A204.1 (cell line): ENCODE measurements around the gene ST3GAL4.

Experiments used
- FAIRE-seq: peaks from 2 replicates; lab custom pipeline; 2012; peaks lifted over from hg19 to GRCh38; lab: Jason Lieb, UNC

The ST3GAL4 gene

GRCh38 chr11:126426820-126427749 lies 71.6 kb downstream of the ST3GAL4 start:
- FAIRE-seq: no peak

GRCh38 chr11:126430581-126431335 lies 75.3 kb downstream of the ST3GAL4 start:
- no peak for FAIRE-seq

GRCh38 chr11:126431401-126432064 lies 76.0 kb downstream of the ST3GAL4 start:
- FAIRE-seq: no peak

- no peak for FAIRE-seq
These were observed 76.6 kb downstream of the ST3GAL4 start for GRCh38 chr11:126432065-126432461.

GRCh38 chr11:126432525-126432924 lies 77.0 kb downstream of the ST3GAL4 start:
- no peak for FAIRE-seq

GRCh38 chr11:126433244-126433846 lies 77.9 kb downstream of the ST3GAL4 start:
- FAIRE-seq: no peak

- no peak for FAIRE-seq
These were observed 78.8 kb downstream of the ST3GAL4 start for GRCh38 chr11:126433989-126434949.

- no peak for FAIRE-seq
These were observed 79.5 kb downstream of the ST3GAL4 start for GRCh38 chr11:126434950-126435335.

GRCh38 chr11:126436209-126436755 lies 80.8 kb downstream of the ST3GAL4 start:
- no peak for FAIRE-seq

- FAIRE-seq: no peak
These were observed 82.2 kb downstream of the ST3GAL4 start for GRCh38 chr11:126437731-126438130.

- FAIRE-seq: no peak
These were observed 82.8 kb downstream of the ST3GAL4 start for GRCh38 chr11:126438272-126438671.

- FAIRE-seq: no peak
These were observed 83.2 kb downstream of the ST3GAL4 start for GRCh38 chr11:126438691-126439090.

GRCh38 chr11:126440276-126440675 lies 84.8 kb downstream of the ST3GAL4 start:
- no peak for FAIRE-seq

- no peak for FAIRE-seq
These were observed 85.5 kb downstream of the ST3GAL4 start for GRCh38 chr11:126440792-126441514.

- no peak for FAIRE-seq
These were observed 87.6 kb downstream of the ST3GAL4 start for GRCh38 chr11:126443120-126443519.

GRCh38 chr11:126444072-126444471 lies 88.6 kb downstream of the ST3GAL4 start:
- FAIRE-seq: no peak

GRCh38 chr11:126446581-126446980 lies 91.1 kb downstream of the ST3GAL4 start:
- FAIRE-seq: no peak

- FAIRE-seq: no peak
These were observed 94.7 kb downstream of the ST3GAL4 start for GRCh38 chr11:126450198-126450597.

GRCh38 chr11:126450806-126451205 lies 95.3 kb downstream of the ST3GAL4 start:
- FAIRE-seq: no peak

- FAIRE-seq: no peak
These were observed 95.8 kb downstream of the ST3GAL4 start for GRCh38 chr11:126451211-126451802.
